HL-60 (cell line): Measurements from ENCODE around the gene MAFG.

ENCODE experiments used
- DNase-seq, 2 experiments: peaks; one replicate each; pipeline ENCODE4 v3.0.0-alpha.2; 2010 to 2020; ENCODE audit warnings: low read depth in 1 of 2, low spot score in 1 of 2
- H3K27ac ChIP-seq: fragments of 250-450 bp; sonication (Bioruptor Pico); replicated peaks from 2 replicates; pipeline ENCODE4 v1.5.1; 2020; ENCODE audit warnings: mild to moderate bottlenecking, moderate library complexity
- H3K27me3 ChIP-seq: fragments of 250-450 bp; sonication (Bioruptor Pico); 2 replicates; pipeline ENCODE4 v1.5.1; 2021; ENCODE audit warnings: mild to moderate bottlenecking, moderate library complexity; ENCODE audit not compliant: insufficient read depth, poor library complexity, severe bottlenecking
- H3K4me3 ChIP-seq: replicated peaks from 2 replicates; pipeline ENCODE4 v1.5.1; 2011; ENCODE audit warnings: mild to moderate bottlenecking, control low read depth, low read length; ENCODE audit not compliant: insufficient read depth
- CTCF ChIP-seq: IDR thresholded peaks from one replicate; pipeline ENCODE4 v1.5.1; 2011; ENCODE audit warnings: low read length, control low read depth, inconsistent platforms; ENCODE audit not compliant: insufficient read depth
- GABPA ChIP-seq: IDR thresholded peaks from 2 replicates; pipeline ENCODE4 v1.6.1; 2012; ENCODE audit warnings: low read depth
- POLR2AphosphoS5 ChIP-seq: IDR thresholded peaks from 2 replicates; pipeline ENCODE4 v1.6.1; 2012; ENCODE audit warnings: low read depth
- SPI1 ChIP-seq: IDR thresholded peaks from 2 replicates; pipeline ENCODE4 v1.6.1; 2012; ENCODE audit warnings: low read depth, mild to moderate bottlenecking, borderline replicate concordance
- TF ChIP-seq, protein P1 (sequence below): IDR thresholded peaks from 2 replicates; pipeline ENCODE4 v1.6.1; 2012; ENCODE audit warnings: low read depth; ENCODE audit not compliant: insufficient replicate concordance

The MAFG gene

DNA sequence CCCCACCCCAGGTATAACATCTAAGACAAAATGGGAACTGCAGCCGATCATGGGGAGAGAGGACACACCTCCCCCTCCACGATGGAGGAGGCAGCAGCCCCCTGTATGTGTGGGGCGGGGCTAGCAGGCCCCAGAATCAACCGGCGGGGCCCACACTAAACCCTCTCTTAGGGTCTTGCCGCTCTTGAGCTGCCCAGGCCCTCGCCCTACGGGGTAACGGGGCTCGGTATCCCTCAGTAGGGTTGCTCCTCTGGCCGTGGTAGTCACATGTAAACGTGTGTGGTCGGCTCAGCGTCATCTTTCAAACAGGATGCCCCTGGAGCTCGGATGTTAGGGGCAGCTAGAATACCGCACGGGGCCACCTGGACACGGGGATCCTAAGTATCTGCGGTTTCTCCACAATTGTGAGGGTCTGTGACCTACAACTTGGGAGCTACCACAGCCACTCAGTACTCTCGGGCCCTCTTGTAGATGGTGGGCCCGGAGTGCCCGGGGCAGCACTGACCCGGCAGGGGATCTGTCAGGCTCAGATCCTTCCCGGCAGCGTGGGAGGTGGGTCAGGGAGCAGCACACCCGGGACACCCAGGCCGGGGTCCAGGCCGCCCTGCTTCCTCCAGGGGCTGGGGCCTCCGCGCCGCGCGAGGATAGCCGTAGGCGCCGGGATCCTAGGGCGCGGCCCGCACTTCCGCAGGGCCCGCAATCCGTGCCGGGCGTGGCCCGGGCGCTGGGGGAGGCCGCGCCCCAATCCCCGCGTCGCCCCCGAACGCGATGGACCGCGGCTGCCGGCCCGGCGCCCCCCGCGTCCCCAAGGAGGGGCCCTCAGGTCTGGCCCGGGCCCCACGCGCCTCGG is 57.2 kb downstream of the MAFG start:
- Histone ChIP-seq H3K4me3 (peak overlapping the region; percentile 87), H3K27me3 (no peaks in the 10 kb centered on the region), H3K27ac (peak overlapping the region; percentile 93)
- TF ChIP-seq CTCF (no peak), POLR2AphosphoS5 (peak; percentile 46; the same call in 1 of the 2 replicates), SPI1 (peak; percentile 26; the same call in 1 of the 2 replicates), GABPA (no peak)
- TF ChIP-seq, protein P1, sequence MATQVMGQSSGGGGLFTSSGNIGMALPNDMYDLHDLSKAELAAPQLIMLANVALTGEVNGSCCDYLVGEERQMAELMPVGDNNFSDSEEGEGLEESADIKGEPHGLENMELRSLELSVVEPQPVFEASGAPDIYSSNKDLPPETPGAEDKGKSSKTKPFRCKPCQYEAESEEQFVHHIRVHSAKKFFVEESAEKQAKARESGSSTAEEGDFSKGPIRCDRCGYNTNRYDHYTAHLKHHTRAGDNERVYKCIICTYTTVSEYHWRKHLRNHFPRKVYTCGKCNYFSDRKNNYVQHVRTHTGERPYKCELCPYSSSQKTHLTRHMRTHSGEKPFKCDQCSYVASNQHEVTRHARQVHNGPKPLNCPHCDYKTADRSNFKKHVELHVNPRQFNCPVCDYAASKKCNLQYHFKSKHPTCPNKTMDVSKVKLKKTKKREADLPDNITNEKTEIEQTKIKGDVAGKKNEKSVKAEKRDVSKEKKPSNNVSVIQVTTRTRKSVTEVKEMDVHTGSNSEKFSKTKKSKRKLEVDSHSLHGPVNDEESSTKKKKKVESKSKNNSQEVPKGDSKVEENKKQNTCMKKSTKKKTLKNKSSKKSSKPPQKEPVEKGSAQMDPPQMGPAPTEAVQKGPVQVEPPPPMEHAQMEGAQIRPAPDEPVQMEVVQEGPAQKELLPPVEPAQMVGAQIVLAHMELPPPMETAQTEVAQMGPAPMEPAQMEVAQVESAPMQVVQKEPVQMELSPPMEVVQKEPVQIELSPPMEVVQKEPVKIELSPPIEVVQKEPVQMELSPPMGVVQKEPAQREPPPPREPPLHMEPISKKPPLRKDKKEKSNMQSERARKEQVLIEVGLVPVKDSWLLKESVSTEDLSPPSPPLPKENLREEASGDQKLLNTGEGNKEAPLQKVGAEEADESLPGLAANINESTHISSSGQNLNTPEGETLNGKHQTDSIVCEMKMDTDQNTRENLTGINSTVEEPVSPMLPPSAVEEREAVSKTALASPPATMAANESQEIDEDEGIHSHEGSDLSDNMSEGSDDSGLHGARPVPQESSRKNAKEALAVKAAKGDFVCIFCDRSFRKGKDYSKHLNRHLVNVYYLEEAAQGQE, result no peak
- DNase-seq, result peak in 1 of 2 experiments; percentile 39

DNA sequence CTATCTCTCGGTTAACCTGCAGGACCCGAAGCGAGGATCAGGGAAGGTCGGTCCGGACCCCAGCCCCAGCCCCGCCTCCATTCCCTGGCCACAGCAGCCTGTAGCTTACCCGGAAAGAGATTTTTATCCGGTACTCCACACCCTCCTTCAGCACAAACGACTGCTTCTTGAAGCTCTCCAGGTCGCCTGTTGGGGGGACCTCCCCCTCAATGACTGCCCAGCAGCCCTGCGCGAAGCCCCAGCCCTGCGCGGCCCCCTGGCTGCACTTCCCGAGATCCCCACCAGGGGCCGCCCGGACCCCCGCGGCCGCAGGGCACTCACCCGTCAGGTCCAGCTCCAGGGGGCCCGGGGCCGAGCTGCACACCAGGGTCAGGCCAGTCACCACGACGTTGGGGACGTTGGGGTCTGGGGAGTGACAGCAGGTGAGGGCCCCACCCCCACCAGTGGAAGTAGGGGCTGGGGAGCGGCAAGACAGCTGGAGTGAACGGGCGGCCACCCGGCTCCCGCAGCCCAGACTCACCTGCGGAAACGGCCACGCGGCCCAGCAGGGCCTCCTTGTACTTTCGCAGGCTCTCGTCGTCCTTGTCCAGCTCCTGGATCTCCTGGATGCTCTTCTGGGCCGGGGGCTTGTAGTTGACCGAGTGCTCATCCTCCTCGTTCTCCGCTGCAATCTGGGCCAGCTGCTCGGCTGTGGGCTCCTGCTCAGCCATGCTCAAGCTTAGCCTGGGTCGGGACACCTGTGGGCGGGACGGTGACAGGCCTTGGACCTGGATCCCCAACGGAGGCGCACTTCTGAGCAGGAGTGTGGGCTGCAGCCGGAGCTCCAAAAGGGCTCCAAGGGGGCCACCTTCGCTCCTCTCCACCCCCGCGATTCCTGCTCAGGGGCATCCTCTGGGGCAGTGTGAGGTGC is 58.1 kb downstream of the MAFG start:
- Histone ChIP-seq H3K27me3 (no peaks in the 10 kb centered on the region), H3K27ac (peak overlapping the region; percentile 93)
- DNase-seq, result peak in 1 of 2 experiments; percentile 38

More for the DNA sequence above, 58.1 kb downstream of the MAFG start:
- H3K4me3 ChIP-seq, result peak overlapping the region; percentile 87
- TF ChIP-seq SPI1 (no peak), CTCF (peak; percentile 55), GABPA (0 out of 2 replicates have a peak, but pooled peaks have one; percentile 25), POLR2AphosphoS5 (peak; percentile 65; the same call in 1 of the 2 replicates)
- TF ChIP-seq, protein P1, result no peak
